ENCODE results near the gene NOC3L.

NOC3L gene

GRCh38 chr10:94409021-94409657 lies 46.4 kb upstream of the NOC3L start:
- TF ChIP-seq SPI1 (IDR thresholded peaks at IDR 0.05; ENCODE audit: borderline replicate concordance, low read depth) (no peak), GABPA (IDR thresholded peaks at IDR 0.05; ENCODE audit: low read depth) (no peak), POLR2AphosphoS5 (IDR thresholded peaks at IDR 0.05; ENCODE audit: low read depth) (no peak), CTCF (IDR thresholded peaks at IDR 0.05; ENCODE audit: insufficient read depth, low read length) (no peak), REST (IDR thresholded peaks at IDR 0.05; ENCODE audit: insufficient replicate concordance, low read depth) (no peak)
- no peak for DNase-seq (ENCODE audit: low read depth in 1 of 2, low spot score in 1 of 2)
- Histone ChIP-seq H3K27me3 (ENCODE audit: insufficient read depth, poor library complexity, severe bottlenecking) (peaks cover 23% of the 10 kb centered on the region), H3K27ac (replicated peaks) (no peak overlapping the region), H3K4me3 (replicated peaks; ENCODE audit: insufficient read depth, low read length) (no peak overlapping the region)

- DNase-seq (ENCODE audit: low read depth in 1 of 2, low spot score in 1 of 2) = no peak
- H3K4me3 ChIP-seq (replicated peaks; ENCODE audit: insufficient read depth, low read length) = no peak overlapping the region
- TF ChIP-seq REST (IDR thresholded peaks at IDR 0.05; ENCODE audit: insufficient replicate concordance, low read depth) (no peak), SPI1 (IDR thresholded peaks at IDR 0.05; ENCODE audit: borderline replicate concordance, low read depth) (no peak), GABPA (IDR thresholded peaks at IDR 0.05; ENCODE audit: low read depth) (no peak)
- H3K27ac ChIP-seq (replicated peaks) = no peak overlapping the region
- peaks cover 22% of the 10 kb centered on the region for H3K27me3 ChIP-seq (ENCODE audit: insufficient read depth, poor library complexity, severe bottlenecking)
Measured at GRCh38 chr10:94407668-94408067, 44.9 kb upstream of the NOC3L start.

- no peak for TF ChIP-seq GABPA (IDR thresholded peaks at IDR 0.05; ENCODE audit: low read depth)
- no peak for TF ChIP-seq CTCF (IDR thresholded peaks at IDR 0.05; ENCODE audit: insufficient read depth, low read length)
- TF ChIP-seq POLR2AphosphoS5 (IDR thresholded peaks at IDR 0.05; ENCODE audit: low read depth) = no peak
- no peak for TF ChIP-seq REST (IDR thresholded peaks at IDR 0.05; ENCODE audit: insufficient replicate concordance, low read depth)
- no peak for TF ChIP-seq SPI1 (IDR thresholded peaks at IDR 0.05; ENCODE audit: borderline replicate concordance, low read depth)
- Histone ChIP-seq H3K4me3 (replicated peaks; ENCODE audit: insufficient read depth, low read length) (no peak overlapping the region), H3K27ac (replicated peaks) (no peak overlapping the region), H3K27me3 (ENCODE audit: insufficient read depth, poor library complexity, severe bottlenecking) (peaks cover 36% of the 10 kb centered on the region)
- DNase-seq (ENCODE audit: low read depth in 1 of 2, low spot score in 1 of 2) = no peak
Measured at GRCh38 chr10:94405406-94405805, 42.7 kb upstream of the NOC3L start.
